ENCODE results near the gene POLR1B. TPM values are rescaled to one million over a fixed set of nuclear protein-coding genes. Genes with fewer than 3 reads are reported as not detected.

POLR1B gene
- total and polyA plus RNA-seq, 2 of the 13 experiments (the other 11 are each of a cell fraction or from before 2014, with no cell fraction given): 18.3 to 46.0 TPM

DNA sequence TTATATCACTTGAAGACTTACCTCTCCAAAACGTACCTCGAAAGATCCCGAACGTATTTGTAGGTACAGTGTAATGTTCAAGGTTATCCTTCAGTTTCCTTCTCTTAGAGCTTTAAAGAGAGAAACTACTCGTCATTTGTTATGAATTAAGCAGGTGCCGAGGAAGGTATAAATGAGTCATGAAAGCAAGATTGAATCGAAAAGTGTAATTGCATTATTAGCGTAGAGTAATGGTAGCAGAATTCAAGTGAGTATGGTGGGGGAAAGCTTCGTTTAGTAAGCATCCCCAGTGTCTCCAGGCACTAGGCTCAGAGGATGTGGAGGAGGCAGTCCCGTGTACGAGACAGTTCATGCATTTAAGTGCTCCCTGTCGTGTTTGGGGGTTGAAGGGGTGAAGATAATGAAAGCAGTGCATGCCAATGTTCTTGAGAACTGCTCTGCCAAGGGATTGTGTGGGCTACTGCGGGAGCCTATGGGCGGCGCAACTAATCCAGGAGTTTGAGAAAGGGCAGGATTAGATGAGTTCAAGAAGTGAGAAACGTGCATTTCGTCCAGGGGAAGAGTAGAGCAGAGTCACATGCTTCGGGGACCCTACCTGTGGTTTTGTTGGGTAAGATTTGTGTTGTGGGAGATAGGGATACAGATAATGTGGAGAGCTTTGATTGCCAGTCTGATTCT, 858 bp downstream of the POLR1B start (continued):
- no peak for TF ChIP-seq NFKBIZ (CRISPR knock-in tag; IDR thresholded peaks at IDR 0.05)
- TF ChIP-seq ARID2 (CRISPR knock-in tag; IDR thresholded peaks at IDR 0.05; ENCODE audit: borderline replicate concordance): peak; percentile 67; the same call in 1 of the 2 replicates
- no peak for TF ChIP-seq ZNF784 (CRISPR knock-in tag; IDR thresholded peaks at IDR 0.05; ENCODE audit: borderline replicate concordance)
- TF ChIP-seq CHD2 (IDR thresholded peaks at IDR 0.05; ENCODE audit: low read depth, low read length): no peak
- TF ChIP-seq ZNF160 (CRISPR knock-in tag; IDR thresholded peaks at IDR 0.05): no peak
- 0 out of 2 replicates have a peak, but pooled peaks have one; percentile 27 for TF ChIP-seq CBFB (CRISPR knock-in tag; IDR thresholded peaks at IDR 0.05)
- TF ChIP-seq GATAD1 (CRISPR knock-in tag; IDR thresholded peaks at IDR 0.05): 0 out of 2 replicates have a peak, but pooled peaks have one; percentile 33
- TF ChIP-seq REST (IDR thresholded peaks at IDR 0.05; ENCODE audit: borderline replicate concordance in 1 of 2, low read depth in 1 of 2, low read length in 2 of 2): no peak
- peak in 1 of 2 experiments; percentile 5; a peak in 1 of 4 replicates for TF ChIP-seq ATF4 (CRISPR knock-in tag; IDR thresholded peaks at IDR 0.05)
- no peak for TF ChIP-seq ZIK1 (CRISPR knock-in tag; IDR thresholded peaks at IDR 0.05; ENCODE audit: borderline replicate concordance, low read depth)
- TF ChIP-seq, protein P1, sequence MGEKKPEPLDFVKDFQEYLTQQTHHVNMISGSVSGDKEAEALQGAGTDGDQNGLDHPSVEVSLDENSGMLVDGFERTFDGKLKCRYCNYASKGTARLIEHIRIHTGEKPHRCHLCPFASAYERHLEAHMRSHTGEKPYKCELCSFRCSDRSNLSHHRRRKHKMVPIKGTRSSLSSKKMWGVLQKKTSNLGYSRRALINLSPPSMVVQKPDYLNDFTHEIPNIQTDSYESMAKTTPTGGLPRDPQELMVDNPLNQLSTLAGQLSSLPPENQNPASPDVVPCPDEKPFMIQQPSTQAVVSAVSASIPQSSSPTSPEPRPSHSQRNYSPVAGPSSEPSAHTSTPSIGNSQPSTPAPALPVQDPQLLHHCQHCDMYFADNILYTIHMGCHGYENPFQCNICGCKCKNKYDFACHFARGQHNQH (CRISPR knock-in tag; IDR thresholded peaks at IDR 0.05): peak; percentile 27; the same call in 1 of the 2 replicates
- no peak for TF ChIP-seq KDM3A (CRISPR knock-in tag; IDR thresholded peaks at IDR 0.05; ENCODE audit: low read depth)
- TF ChIP-seq PHF8 (CRISPR knock-in tag; IDR thresholded peaks at IDR 0.05): no peak
- TF ChIP-seq, protein P2, sequence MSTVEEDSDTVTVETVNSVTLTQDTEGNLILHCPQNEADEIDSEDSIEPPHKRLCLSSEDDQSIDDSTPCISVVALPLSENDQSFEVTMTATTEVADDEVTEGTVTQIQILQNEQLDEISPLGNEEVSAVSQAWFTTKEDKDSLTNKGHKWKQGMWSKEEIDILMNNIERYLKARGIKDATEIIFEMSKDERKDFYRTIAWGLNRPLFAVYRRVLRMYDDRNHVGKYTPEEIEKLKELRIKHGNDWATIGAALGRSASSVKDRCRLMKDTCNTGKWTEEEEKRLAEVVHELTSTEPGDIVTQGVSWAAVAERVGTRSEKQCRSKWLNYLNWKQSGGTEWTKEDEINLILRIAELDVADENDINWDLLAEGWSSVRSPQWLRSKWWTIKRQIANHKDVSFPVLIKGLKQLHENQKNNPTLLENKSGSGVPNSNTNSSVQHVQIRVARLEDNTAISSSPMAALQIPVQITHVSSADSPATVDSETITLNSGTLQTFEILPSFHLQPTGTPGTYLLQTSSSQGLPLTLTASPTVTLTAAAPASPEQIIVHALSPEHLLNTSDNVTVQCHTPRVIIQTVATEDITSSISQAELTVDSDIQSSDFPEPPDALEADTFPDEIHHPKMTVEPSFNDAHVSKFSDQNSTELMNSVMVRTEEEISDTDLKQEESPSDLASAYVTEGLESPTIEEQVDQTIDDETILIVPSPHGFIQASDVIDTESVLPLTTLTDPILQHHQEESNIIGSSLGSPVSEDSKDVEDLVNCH (CRISPR knock-in tag; IDR thresholded peaks at IDR 0.05): no peak
- TF ChIP-seq, protein P3, sequence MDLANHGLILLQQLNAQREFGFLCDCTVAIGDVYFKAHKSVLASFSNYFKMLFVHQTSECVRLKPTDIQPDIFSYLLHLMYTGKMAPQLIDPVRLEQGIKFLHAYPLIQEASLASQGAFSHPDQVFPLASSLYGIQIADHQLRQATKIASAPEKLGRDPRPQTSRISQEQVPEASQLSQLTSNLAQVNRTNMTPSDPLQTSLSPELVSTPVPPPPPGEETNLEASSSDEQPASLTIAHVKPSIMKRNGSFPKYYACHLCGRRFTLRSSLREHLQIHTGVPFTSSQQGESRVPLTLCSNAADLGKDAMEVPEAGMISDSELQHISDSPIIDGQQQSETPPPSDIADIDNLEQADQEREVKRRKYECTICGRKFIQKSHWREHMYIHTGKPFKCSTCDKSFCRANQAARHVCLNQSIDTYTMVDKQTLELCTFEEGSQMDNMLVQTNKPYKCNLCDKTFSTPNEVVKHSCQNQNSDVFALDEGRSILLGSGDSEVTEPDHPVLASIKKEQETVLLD (CRISPR knock-in tag; IDR thresholded peaks at IDR 0.05; ENCODE audit: low read depth): no peak
- 0 out of 2 replicates have a peak, but pooled peaks have one; percentile 13 for TF ChIP-seq MIER3 (CRISPR knock-in tag; IDR thresholded peaks at IDR 0.05; ENCODE audit: borderline replicate concordance)

All from HepG2 (cell line).